Endodermal cell (in vitro differentiated cells): Measurements from ENCODE around the gene TTN. TPM values are rescaled to one million over a fixed set of nuclear protein-coding genes. Genes with fewer than 3 reads are reported as not detected.

ENCODE experiments used
- DNase-seq: peaks from one replicate; pipeline ENCODE4 v3.0.0-alpha.2; 2017
- H3K27ac ChIP-seq: 2 replicates; pipeline ENCODE4 v1.5.1; 2013; ENCODE audit warnings: mild to moderate bottlenecking, low read depth, low read length, moderate library complexity
- H3K27me3 ChIP-seq: 2 replicates; pipeline ENCODE4 v1.6.1; 2013; ENCODE audit warnings: mild to moderate bottlenecking, low read length, moderate library complexity; ENCODE audit not compliant: insufficient read depth, control insufficient read depth, poor library complexity, severe bottlenecking
- H3K36me3 ChIP-seq: 2 replicates; pipeline ENCODE4 v1.7.0; 2013; ENCODE audit warnings: mild to moderate bottlenecking, low read length, moderate library complexity; ENCODE audit not compliant: control insufficient read depth, insufficient read depth
- H3K4me1 ChIP-seq: one replicate; pipeline ENCODE4 v1.7.0; 2013; ENCODE audit warnings: low read length; ENCODE audit not compliant: control insufficient read depth, insufficient read depth
- H3K4me3 ChIP-seq: 2 replicates; pipeline ENCODE4 v1.5.1; 2013; ENCODE audit warnings: mild to moderate bottlenecking, low read length, moderate library complexity
- H3K9ac ChIP-seq: 2 replicates; pipeline ENCODE4 v1.6.1; 2013; ENCODE audit warnings: mild to moderate bottlenecking, low read length, moderate library complexity; ENCODE audit not compliant: poor library complexity, severe bottlenecking; ENCODE audit errors: extremely low read depth
- H3K9me3 ChIP-seq: 2 replicates; pipeline ENCODE4 v1.6.1; 2013; ENCODE audit warnings: mild to moderate bottlenecking, low read length, moderate library complexity; ENCODE audit not compliant: control insufficient read depth
- H3K27ac Mint-ChIP-seq: 2 replicates; pipeline ENCODE4 v1.8.0; 2020; ENCODE audit warnings: mixed read lengths
- H3K27me3 Mint-ChIP-seq: 2 replicates; pipeline ENCODE4 v1.8.0; 2021; ENCODE audit warnings: mild to moderate bottlenecking, mixed read lengths; ENCODE audit not compliant: insufficient read depth
- H3K36me3 Mint-ChIP-seq: 2 replicates; pipeline ENCODE4 v1.8.0; 2020; ENCODE audit warnings: low read depth, mixed read lengths
- H3K4me1 Mint-ChIP-seq: 2 replicates; pipeline ENCODE4 v1.8.0; 2020; ENCODE audit warnings: mixed read lengths
- H3K4me3 Mint-ChIP-seq: 2 replicates; pipeline ENCODE4 v1.8.0; 2020; ENCODE audit warnings: mild to moderate bottlenecking, moderate library complexity, mixed read lengths
- H3K9me3 Mint-ChIP-seq: 2 replicates; pipeline ENCODE4 v1.8.0; 2020; ENCODE audit warnings: mild to moderate bottlenecking, mixed read lengths
- CTCF ChIP-seq: fragments of 200-600 bp; sonication (generic); conservative IDR thresholded peaks from 2 replicates; pipeline ENCODE4 v1.5.0; 2021; ENCODE audit warnings: antibody characterized with exemption, mild to moderate bottlenecking
- WGBS, 2 experiments: methylation state at CpG; one replicate each; pipeline versions ENCODE4 v1.1.5 to v1.1.7; 2013; ENCODE audit warnings: missing lambda C conversion rate in 2 of 2, mixed read lengths in 1 of 2; ENCODE audit not compliant: insufficient coverage in 1 of 2, insufficient read length in 1 of 2; 5-methylcytosine and 5-hydroxymethylcytosine counted together
- total RNA-seq, 2 donors: library from RNA; stranded (reverse); fragmentation: NEBNext Ultra II Directional in 1 of 2; extraction: Animal tissue kit (Norgen Biotek cat#: 25700) in 1 of 2; gene quantifications; 2 replicates in 1 of 2; 3 replicates in 1 of 2; pipeline ENCODE4 v1.2.1, GENCODE V29; 2021

TTN gene
- total RNA-seq, 2 donors from 2014 or later: 101 to 118 TPM

GRCh38 chr2:178574789-178575188 is 232.4 kb downstream of the TTN start:
- Mint-ChIP-seq H3K9me3 (no peaks in the 10 kb centered on the region), H3K4me3 (no peak overlapping the region), H3K4me1 (no peaks in the 10 kb centered on the region), H3K27me3 (no peaks in the 10 kb centered on the region), H3K27ac (no peak overlapping the region), H3K36me3 (peaks cover 94% of the 10 kb centered on the region)
- no peak overlapping the region for H3K9ac ChIP-seq
- no peak for DNase-seq
- H3K27ac ChIP-seq: no peak overlapping the region
- no peaks in the 10 kb centered on the region for H3K4me1 ChIP-seq
- WGBS, 2 experiments: 95 to 97% methylated on average over 4 to 7 of the region's 7 CpGs
- H3K36me3 ChIP-seq: peaks cover 99% of the 10 kb centered on the region
- no peak for TF ChIP-seq CTCF
- H3K4me3 ChIP-seq: no peak overlapping the region
- peaks cover 12% of the 10 kb centered on the region for H3K9me3 ChIP-seq
- H3K27me3 ChIP-seq: no peaks in the 10 kb centered on the region

DNA sequence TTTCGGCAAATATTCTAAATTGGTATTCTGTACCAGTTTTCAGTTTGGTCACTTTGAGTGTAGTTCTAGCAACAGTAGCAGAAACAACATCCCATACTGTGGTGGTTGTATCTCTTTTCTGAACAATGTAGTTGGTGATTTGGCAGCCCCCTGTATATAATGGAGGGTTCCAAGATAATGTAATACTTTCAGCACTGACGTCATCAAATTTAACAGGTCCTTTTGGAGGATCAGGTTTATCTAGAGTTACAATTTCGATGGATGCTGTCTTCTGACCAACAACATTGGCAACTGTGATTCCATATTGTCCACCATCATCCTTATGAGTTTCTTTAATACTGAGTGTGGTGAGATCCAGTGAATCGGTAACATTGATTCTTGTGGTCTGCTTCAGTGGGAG is 239.0 kb downstream of the TTN start:
- Mint-ChIP-seq H3K4me3 (no peak overlapping the region), H3K9me3 (peaks cover 31% of the 10 kb centered on the region), H3K4me1 (no peaks in the 10 kb centered on the region), H3K36me3 (peaks cover 99% of the 10 kb centered on the region), H3K27me3 (no peaks in the 10 kb centered on the region), H3K27ac (no peak overlapping the region)
- 90 to 94% methylated on average over 3 to 4 of the region's 4 CpGs for WGBS, 2 experiments
- Histone ChIP-seq H3K27ac (no peak overlapping the region), H3K27me3 (no peaks in the 10 kb centered on the region), H3K4me1 (no peaks in the 10 kb centered on the region), H3K4me3 (no peak overlapping the region), H3K9me3 (peaks cover 77% of the 10 kb centered on the region), H3K9ac (no peak overlapping the region), H3K36me3 (peaks cover 100% of the 10 kb centered on the region)
- no peak for DNase-seq
- no peak for TF ChIP-seq CTCF

GRCh38 chr2:178553047-178553446 is 254.2 kb downstream of the TTN start:
- H3K27ac Mint-ChIP-seq: no peak overlapping the region
- Histone ChIP-seq H3K4me1 (no peaks in the 10 kb centered on the region), H3K9ac (no peak overlapping the region), H3K27ac (no peak overlapping the region), H3K36me3 (peaks cover 96% of the 10 kb centered on the region), H3K4me3 (no peak overlapping the region), H3K27me3 (no peaks in the 10 kb centered on the region), H3K9me3 (no peaks in the 10 kb centered on the region)
- H3K9me3 Mint-ChIP-seq: no peaks in the 10 kb centered on the region
- no peak for TF ChIP-seq CTCF
- DNase-seq: no peak
- no peaks in the 10 kb centered on the region for H3K4me1 Mint-ChIP-seq
- H3K4me3 Mint-ChIP-seq: no peak overlapping the region
- peaks cover 97% of the 10 kb centered on the region for H3K36me3 Mint-ChIP-seq
- 80 to 93% methylated on average over 1 to 2 of the region's 2 CpGs for WGBS, 2 experiments
- no peaks in the 10 kb centered on the region for H3K27me3 Mint-ChIP-seq
